Smooth muscle cell (in vitro differentiated cells): ENCODE results near the gene NPHP4. TPM values are rescaled to one million over a fixed set of nuclear protein-coding genes. Genes with fewer than 3 reads are reported as not detected.

ENCODE experiments used
- DNase-seq: peaks from one replicate; lab custom pipeline; 2025; ENCODE audit not compliant: unreplicated experiment; lab: John Stamatoyannopoulos, UW
- H2AFZ ChIP-seq: fragments of 200-600 bp; sonication (generic); 2 replicates; pipeline ENCODE4 v1.6.0; 2016; ENCODE audit warnings: antibody characterized with exemption, low read depth, mild to moderate bottlenecking
- H3F3A ChIP-seq: fragments of 200-600 bp; sonication (generic); 2 replicates; pipeline ENCODE4 v1.6.0; 2017; ENCODE audit warnings: antibody characterized with exemption, low read depth
- H3K27ac ChIP-seq: fragments of 200-600 bp; sonication (generic); 2 replicates; pipeline ENCODE4 v1.5.1; 2016; ENCODE audit warnings: low read depth, mild to moderate bottlenecking
- H3K27me3 ChIP-seq: fragments of 200-600 bp; sonication (generic); 2 replicates; pipeline ENCODE4 v1.6.1; 2016; ENCODE audit warnings: low read depth, mild to moderate bottlenecking
- H3K36me3 ChIP-seq: fragments of 200-600 bp; sonication (generic); 2 replicates; pipeline ENCODE4 v1.5.1; 2016; ENCODE audit warnings: low read depth
- H3K4me1 ChIP-seq: fragments of 200-600 bp; sonication (generic); 2 replicates; pipeline ENCODE4 v1.5.1; 2016; ENCODE audit warnings: low read depth
- H3K4me2 ChIP-seq: fragments of 200-600 bp; sonication (generic); 2 replicates; pipeline ENCODE4 v1.6.0; 2016; ENCODE audit warnings: mild to moderate bottlenecking
- H3K4me3 ChIP-seq: fragments of 200-600 bp; sonication (generic); 2 replicates; pipeline ENCODE4 v1.5.1; 2016; ENCODE audit warnings: mild to moderate bottlenecking
- H3K79me2 ChIP-seq: fragments of 200-600 bp; sonication (generic); 2 replicates; pipeline ENCODE4 v1.6.0; 2016; ENCODE audit warnings: low read depth, mild to moderate bottlenecking
- H3K9ac ChIP-seq: fragments of 200-600 bp; sonication (generic); 2 replicates; pipeline ENCODE4 v1.6.0; 2016; ENCODE audit warnings: low read depth
- H3K9me3 ChIP-seq: fragments of 200-600 bp; sonication (generic); replicated peaks from 2 replicates; pipeline ENCODE4 v1.5.1; 2016; ENCODE audit warnings: low read depth
- H4K20me1 ChIP-seq: fragments of 200-600 bp; sonication (generic); 2 replicates; pipeline ENCODE4 v1.6.0; 2016; ENCODE audit warnings: low read depth
- WGBS: methylation state at CpG from one replicate; pipeline ENCODE4 v1.1.7; 2016; ENCODE audit warnings: low lambda C conversion rate; 5-methylcytosine and 5-hydroxymethylcytosine counted together
- polyA plus RNA-seq: library from polyadenylated mRNA; unstranded; fragments of >200 nt; fragmentation: Nextera tagmentation; extraction: Ambion mirVana; gene quantifications from 2 replicates; pipeline ENCODE4 v1.2.1, GENCODE V29; 2016
- total RNA-seq: library from RNA; depleted of rRNA; stranded (reverse); fragments of >200 nt; gene quantifications from 2 replicates; pipeline ENCODE4 v1.2.3, GENCODE V29; 2014
- TF ChIP-seq, protein P1 (sequence below): fragments of 200-600 bp; sonication (generic); IDR thresholded peaks from 2 replicates; pipeline ENCODE4 v1.5.1; 2017; ENCODE audit warnings: borderline replicate concordance, mild to moderate bottlenecking, antibody characterized with exemption; ENCODE audit not compliant: insufficient read depth, poor library complexity, severe bottlenecking

The NPHP4 gene
- total and polyA plus RNA-seq, 2 experiments from 2014 or later, result 5.4 to 8.4 TPM

DNA sequence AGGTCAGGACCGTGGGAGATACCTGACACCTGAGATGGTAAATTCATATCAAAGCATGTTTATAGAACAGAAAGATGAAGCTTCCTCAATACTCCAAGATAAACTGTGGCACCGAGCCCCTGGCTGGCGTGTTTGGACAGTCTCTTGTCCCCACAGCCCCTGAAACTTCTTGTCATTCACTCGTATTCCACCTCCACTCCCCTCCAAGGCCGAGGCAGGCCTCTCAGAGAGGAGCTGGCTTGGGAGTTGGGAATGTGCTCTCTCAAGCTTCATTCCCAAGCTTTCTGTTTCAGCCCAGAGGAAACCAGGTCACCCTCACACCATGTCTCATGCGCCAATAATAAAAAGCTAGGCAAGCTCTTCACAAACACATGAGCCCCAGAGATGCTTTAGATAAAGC, 86.1 kb downstream of the NPHP4 start:
- H3K9ac ChIP-seq, result no peak overlapping the region
- DNase-seq, result no peak

DNA sequence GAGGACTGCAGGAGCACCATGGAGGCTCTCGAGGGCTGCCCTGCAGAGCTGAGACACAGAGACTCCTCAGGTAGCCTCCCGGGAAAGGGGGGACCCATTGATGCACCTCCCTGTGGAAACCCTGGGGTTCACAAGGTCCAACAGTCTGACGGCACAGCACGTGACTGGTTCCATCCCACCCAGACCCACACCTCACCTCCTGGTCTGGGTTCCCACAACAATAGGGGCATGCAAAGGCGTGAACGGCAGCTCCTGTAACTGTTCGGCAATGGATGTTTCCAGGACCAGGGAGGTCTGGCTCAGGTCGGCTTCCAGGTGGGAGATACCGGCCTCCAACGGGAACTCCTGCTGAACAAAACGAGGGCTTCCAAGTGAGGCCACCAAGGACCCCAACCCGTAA, 86.8 kb downstream of the NPHP4 start:
- Histone ChIP-seq H3K27me3 (no peaks in the 10 kb centered on the region), H3K27ac (no peak overlapping the region), H3K4me1 (no peaks in the 10 kb centered on the region), H3K9ac (no peak overlapping the region), H4K20me1 (no peaks in the 10 kb centered on the region), H3K36me3 (no peaks in the 10 kb centered on the region), H3F3A (no peaks in the 10 kb centered on the region), H3K9me3 (no peaks in the 10 kb centered on the region), H3K79me2 (no peaks in the 10 kb centered on the region), H3K4me3 (no peak overlapping the region), H3K4me2 (no peak overlapping the region), H2AFZ (no peak overlapping the region)
- 95% methylated on average over 12 of the region's 12 CpGs for WGBS
- no peak for DNase-seq
- TF ChIP-seq, protein P1, sequence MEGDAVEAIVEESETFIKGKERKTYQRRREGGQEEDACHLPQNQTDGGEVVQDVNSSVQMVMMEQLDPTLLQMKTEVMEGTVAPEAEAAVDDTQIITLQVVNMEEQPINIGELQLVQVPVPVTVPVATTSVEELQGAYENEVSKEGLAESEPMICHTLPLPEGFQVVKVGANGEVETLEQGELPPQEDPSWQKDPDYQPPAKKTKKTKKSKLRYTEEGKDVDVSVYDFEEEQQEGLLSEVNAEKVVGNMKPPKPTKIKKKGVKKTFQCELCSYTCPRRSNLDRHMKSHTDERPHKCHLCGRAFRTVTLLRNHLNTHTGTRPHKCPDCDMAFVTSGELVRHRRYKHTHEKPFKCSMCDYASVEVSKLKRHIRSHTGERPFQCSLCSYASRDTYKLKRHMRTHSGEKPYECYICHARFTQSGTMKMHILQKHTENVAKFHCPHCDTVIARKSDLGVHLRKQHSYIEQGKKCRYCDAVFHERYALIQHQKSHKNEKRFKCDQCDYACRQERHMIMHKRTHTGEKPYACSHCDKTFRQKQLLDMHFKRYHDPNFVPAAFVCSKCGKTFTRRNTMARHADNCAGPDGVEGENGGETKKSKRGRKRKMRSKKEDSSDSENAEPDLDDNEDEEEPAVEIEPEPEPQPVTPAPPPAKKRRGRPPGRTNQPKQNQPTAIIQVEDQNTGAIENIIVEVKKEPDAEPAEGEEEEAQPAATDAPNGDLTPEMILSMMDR, result no peak

More for the DNA sequence above, 86.1 kb downstream of the NPHP4 start:
- Histone ChIP-seq H3K4me1 (no peaks in the 10 kb centered on the region), H3K36me3 (no peaks in the 10 kb centered on the region), H3K4me3 (no peak overlapping the region), H3K79me2 (no peaks in the 10 kb centered on the region), H3K4me2 (no peak overlapping the region), H3K27ac (no peak overlapping the region), H3K9me3 (no peaks in the 10 kb centered on the region), H3F3A (no peaks in the 10 kb centered on the region), H4K20me1 (no peaks in the 10 kb centered on the region), H2AFZ (no peak overlapping the region), H3K27me3 (no peaks in the 10 kb centered on the region)
- WGBS, result 96% methylated on average over 6 of the region's 6 CpGs
- TF ChIP-seq, protein P1, result no peak

DNA sequence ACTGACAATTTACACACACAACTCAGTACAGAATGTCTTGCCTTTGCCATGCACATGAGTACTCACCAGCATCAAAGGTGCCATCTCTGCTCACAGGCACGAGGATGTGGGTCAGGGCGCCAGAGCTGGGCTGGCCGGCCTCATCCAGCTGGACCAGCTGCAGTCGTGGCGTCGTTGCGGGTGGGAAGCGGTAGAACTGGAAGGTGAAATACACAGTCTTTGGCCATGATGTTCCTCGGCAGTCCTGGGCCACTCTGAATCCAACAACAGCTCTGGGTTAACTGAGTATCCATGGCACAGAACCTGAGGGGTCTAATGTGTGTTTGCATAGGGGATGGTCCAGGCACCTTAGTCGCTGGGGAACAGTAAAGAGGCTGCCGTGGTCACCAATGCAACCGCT, 87.7 kb downstream of the NPHP4 start:
- H3K27me3 ChIP-seq, result no peaks in the 10 kb centered on the region

DNA sequence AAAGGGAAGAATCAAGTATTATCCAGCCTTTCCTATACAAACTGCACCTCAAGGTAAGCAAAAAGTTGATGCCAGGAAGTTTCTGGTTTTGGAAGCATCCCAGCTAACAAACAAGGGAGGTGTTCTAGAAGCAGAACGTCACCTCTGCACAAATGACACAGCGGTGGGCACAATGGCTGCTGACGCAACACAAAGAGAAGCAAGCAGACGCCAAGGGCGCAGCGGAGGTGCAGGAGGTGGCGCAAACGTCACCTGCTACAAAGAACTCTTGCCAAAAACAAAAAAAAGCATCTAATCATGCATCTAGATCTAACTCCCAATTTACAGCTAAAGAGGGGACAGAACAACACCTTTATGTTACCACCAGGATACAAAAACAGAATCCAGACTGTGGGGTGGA, 88.5 kb downstream of the NPHP4 start:
- Histone ChIP-seq H3K9ac (no peak overlapping the region), H3K79me2 (no peaks in the 10 kb centered on the region), H3K4me1 (no peaks in the 10 kb centered on the region), H3K4me3 (no peak overlapping the region), H3F3A (no peaks in the 10 kb centered on the region), H3K27ac (no peak overlapping the region), H2AFZ (no peak overlapping the region), H4K20me1 (no peaks in the 10 kb centered on the region), H3K27me3 (no peaks in the 10 kb centered on the region), H3K4me2 (no peak overlapping the region), H3K9me3 (no peaks in the 10 kb centered on the region), H3K36me3 (no peaks in the 10 kb centered on the region)
- 98% methylated on average over 8 of the region's 8 CpGs for WGBS
- TF ChIP-seq, protein P1, result no peak
- no peak for DNase-seq

More for the DNA sequence above, 87.7 kb downstream of the NPHP4 start:
- TF ChIP-seq, protein P1, result no peak
- H3K4me2 ChIP-seq, result no peak overlapping the region
- H3F3A ChIP-seq, result no peaks in the 10 kb centered on the region
- 97% methylated on average over 12 of the region's 12 CpGs for WGBS
- H3K36me3 ChIP-seq, result no peaks in the 10 kb centered on the region
- no peak for DNase-seq
- H3K9ac ChIP-seq, result no peak overlapping the region
- H3K27ac ChIP-seq, result no peak overlapping the region
- H3K79me2 ChIP-seq, result no peaks in the 10 kb centered on the region
- no peak overlapping the region for H2AFZ ChIP-seq
- no peaks in the 10 kb centered on the region for H3K4me1 ChIP-seq
- H4K20me1 ChIP-seq, result no peaks in the 10 kb centered on the region
- no peak overlapping the region for H3K4me3 ChIP-seq
- H3K9me3 ChIP-seq, result no peaks in the 10 kb centered on the region
